WTC11 (cell line): Measurements from ENCODE around the gene SLC6A4. TPM values are rescaled to one million over a fixed set of nuclear protein-coding genes. Genes with fewer than 3 reads are reported as not detected.

Experiments used
- ATAC-seq: fragments of 200-7000 bp; cut with Tn5 transposase; 2 replicates; pipeline ENCODE4 v1.10.0; 2021; ENCODE audit warnings: mild to moderate bottlenecking, moderate library complexity
- CTCF ChIA-PET: fragments of 300-600 bp; sonication (Branson Sonifier 250); formaldehyde crosslinking; loops from one replicate; lab custom pipeline; 2021; ENCODE audit warnings: antibody characterized with exemption; lab: Charles Lee
- POLR2A ChIA-PET: fragments of 350-600 bp; sonication (Branson Sonifier 250); formaldehyde crosslinking; loops from one replicate; lab custom pipeline; 2021; ENCODE audit warnings: antibody characterized with exemption; lab: Charles Lee
- DNase-seq: peaks from one replicate; pipeline ENCODE4 v3.0.0; 2021; ENCODE audit warnings: low spot score
- H3K27ac Mint-ChIP-seq: 2 replicates; pipeline ENCODE4 v1.8.0; 2021; ENCODE audit warnings: mixed read lengths
- H3K27me3 Mint-ChIP-seq: 2 replicates; pipeline ENCODE4 v1.8.0; 2021; ENCODE audit warnings: low read depth, mild to moderate bottlenecking, moderate library complexity, mixed read lengths
- H3K36me3 Mint-ChIP-seq: 2 replicates; pipeline ENCODE4 v1.8.0; 2021; ENCODE audit warnings: mixed read lengths
- H3K4me1 Mint-ChIP-seq: 2 replicates; pipeline ENCODE4 v1.8.0; 2022; ENCODE audit warnings: mixed read lengths
- H3K4me3 Mint-ChIP-seq: 2 replicates; pipeline ENCODE4 v1.8.0; 2021; ENCODE audit warnings: mild to moderate bottlenecking, moderate library complexity, mixed read lengths
- H3K9me3 Mint-ChIP-seq: 2 replicates; pipeline ENCODE4 v1.8.0; 2021; ENCODE audit warnings: mixed read lengths
- ARID4B ChIP-seq: sonication (generic); formaldehyde crosslinking; IDR thresholded peaks from 2 replicates; pipeline ENCODE4 v1.8.0; 2023; ENCODE audit warnings: missing genetic modification reagents, mild to moderate bottlenecking, borderline replicate concordance
- ATF1 ChIP-seq: sonication (generic); formaldehyde crosslinking; IDR thresholded peaks from 2 replicates; pipeline ENCODE4 v1.8.1; 2023; ENCODE audit warnings: mild to moderate bottlenecking, moderate library complexity, missing genetic modification reagents
- CBFB ChIP-seq: sonication (generic); formaldehyde crosslinking; IDR thresholded peaks from 2 replicates; pipeline ENCODE4 v1.8.1; 2022; ENCODE audit warnings: mild to moderate bottlenecking, low read depth, missing genetic modification reagents
- ERG ChIP-seq: fragments of 250-450 bp; sonication (Bioruptor Pico); IDR thresholded peaks from 2 replicates; pipeline ENCODE4 v1.8.0; 2021; ENCODE audit warnings: mild to moderate bottlenecking
- HMGXB4 ChIP-seq: sonication (generic); formaldehyde crosslinking; IDR thresholded peaks from 2 replicates; pipeline ENCODE4 v1.8.1; 2023; ENCODE audit warnings: mild to moderate bottlenecking, moderate library complexity, missing genetic modification reagents
- IRF2 ChIP-seq: sonication (generic); formaldehyde crosslinking; IDR thresholded peaks from 2 replicates; pipeline ENCODE4 v1.8.0; 2022; ENCODE audit warnings: low read depth, missing genetic modification reagents, borderline replicate concordance
- MLX ChIP-seq: sonication (generic); formaldehyde crosslinking; IDR thresholded peaks from 2 replicates; pipeline ENCODE4 v1.8.1; 2023; ENCODE audit warnings: mild to moderate bottlenecking, missing genetic modification reagents, moderate library complexity
- MXD4 ChIP-seq: fragments of 250-450 bp; sonication (Bioruptor Pico); IDR thresholded peaks from 2 replicates; pipeline ENCODE4 v1.8.0; 2021; ENCODE audit warnings: mild to moderate bottlenecking, moderate library complexity, borderline replicate concordance
- MYBL2 ChIP-seq: sonication (generic); formaldehyde crosslinking; IDR thresholded peaks from 2 replicates; pipeline ENCODE4 v1.8.1; 2023; ENCODE audit warnings: mild to moderate bottlenecking, moderate library complexity, missing genetic modification reagents
- NFE2L1 ChIP-seq: sonication (generic); formaldehyde crosslinking; IDR thresholded peaks from 2 replicates; pipeline ENCODE4 v1.8.1; 2023; ENCODE audit warnings: missing genetic modification reagents
- ZNF121 ChIP-seq: sonication (generic); formaldehyde crosslinking; IDR thresholded peaks from 2 replicates; pipeline ENCODE4 v1.8.0; 2023; ENCODE audit warnings: missing genetic modification reagents
- ZNF138 ChIP-seq: sonication (generic); formaldehyde crosslinking; conservative IDR thresholded peaks from 2 replicates; pipeline ENCODE4 v1.8.1; 2022; ENCODE audit warnings: mild to moderate bottlenecking, moderate library complexity, missing genetic modification reagents
- ZNF232 ChIP-seq: sonication (generic); formaldehyde crosslinking; IDR thresholded peaks from 2 replicates; pipeline ENCODE4 v1.8.0; 2022; ENCODE audit warnings: mild to moderate bottlenecking, missing genetic modification reagents
- ZNF281 ChIP-seq: sonication (generic); formaldehyde crosslinking; IDR thresholded peaks from 2 replicates; pipeline ENCODE4 v1.8.0; 2023; ENCODE audit warnings: mild to moderate bottlenecking, missing genetic modification reagents
- total RNA-seq: library from RNA; stranded (reverse); gene quantifications from 3 replicates; pipeline ENCODE4 v1.2.3, GENCODE V29; 2021

SLC6A4 gene
- total RNA-seq, 1 experiment from 2014 or later, result 0.13 TPM

- TF ChIP-seq ARID4B, result no peak
- TF ChIP-seq ZNF121 (CRISPR knock-in tag), result no peak
- TF ChIP-seq ZNF232 (CRISPR knock-in tag), result no peak
- TF ChIP-seq MXD4 (CRISPR knock-in tag), result no peak
- TF ChIP-seq ZNF281, result no peak
- no peak for TF ChIP-seq HMGXB4 (CRISPR knock-in tag)
- no peak for TF ChIP-seq IRF2 (CRISPR knock-in tag)
- no peak for TF ChIP-seq MYBL2 (CRISPR knock-in tag)
- no peak for TF ChIP-seq ERG
- TF ChIP-seq CBFB, result no peak
Observed at GRCh38 chr17:30228011-30228410, 7.5 kb downstream of the SLC6A4 start (continued).

GRCh38 chr17:30226878-30227277, 8.6 kb downstream of the SLC6A4 start:
- Mint-ChIP-seq H3K4me1 (peaks cover 13% of the 10 kb centered on the region), H3K27ac (no peak overlapping the region), H3K27me3 (peaks cover 3% of the 10 kb centered on the region), H3K4me3 (no peak overlapping the region), H3K9me3 (no peaks in the 10 kb centered on the region)
- ChIA-PET POLR2A (no interaction called here), CTCF (interaction anchor here (0.6 to 1.2 kb wide), 3 partner anchors 8 to 138 kb away, joined by 4 to 6 read pairs (median 4); partner anchors contain the start of gene SLC6A4)
- DNase-seq, result no peak
- ATAC-seq, result no peak
- TF ChIP-seq NFE2L1, result no peak
- TF ChIP-seq ZNF138 (CRISPR knock-in tag), result no peak
- TF ChIP-seq MLX (CRISPR knock-in tag), result no peak
- TF ChIP-seq ZNF121 (CRISPR knock-in tag), result no peak
- TF ChIP-seq ATF1, result no peak
- TF ChIP-seq, all 79 proteins: peak for 0
- no peaks in the 10 kb centered on the region for H3K36me3 Mint-ChIP-seq
